Retinal pigment epithelial cell (primary cell): Measurements from ENCODE around the gene SPRTN.

ENCODE experiments used
- DNase-seq: peaks from one replicate; pipeline ENCODE4 v3.0.0-alpha.2; 2010; ENCODE audit warnings: low read depth
- H3K4me3 ChIP-seq: 2 replicates; pipeline ENCODE4 v1.5.1; 2011; ENCODE audit warnings: mild to moderate bottlenecking, low read length, control low read depth, moderate library complexity
- CTCF ChIP-seq: conservative IDR thresholded peaks from 2 replicates; pipeline ENCODE4 v1.5.1; 2011; ENCODE audit warnings: low read depth, low read length, control low read depth, inconsistent platforms

Gene SPRTN

GRCh38 chr1:231396643-231397042, 58.5 kb downstream of the SPRTN start:
- H3K4me3 ChIP-seq, result no peak overlapping the region
- no peak for TF ChIP-seq CTCF
- DNase-seq, result no peak

- H3K4me3 ChIP-seq, result no peak overlapping the region
- no peak for TF ChIP-seq CTCF
- no peak for DNase-seq
These were observed 60.0 kb downstream of the SPRTN start for GRCh38 chr1:231397886-231398671.

GRCh38 chr1:231401478-231401877, 63.4 kb downstream of the SPRTN start:
- no peak for TF ChIP-seq CTCF
- DNase-seq, result no peak
- H3K4me3 ChIP-seq, result no peak overlapping the region

GRCh38 chr1:231404318-231404717, 66.2 kb downstream of the SPRTN start:
- no peak overlapping the region for H3K4me3 ChIP-seq
- no peak for DNase-seq
- no peak for TF ChIP-seq CTCF
